Measurements from ENCODE around the gene TAC4.
"Not testable (repeated sequence)": the region's sequence is repeated elsewhere in the genome, so short reads cannot be mapped to it uniquely, and the experiment has no call there.

Gene TAC4

GRCh38 chr17:49832840-49833599, 14.8 kb downstream of the TAC4 start:
- H3K9ac ChIP-seq (ENCODE audit: low read depth in 1 of 2, low read length in 2 of 2), result no peak overlapping the region
- H3K27ac ChIP-seq (ENCODE audit: low read depth in 2 of 2, low read length in 2 of 2), result no peak overlapping the region
- H3K4me1 ChIP-seq (ENCODE audit: control insufficient read depth in 2 of 2, insufficient read depth in 2 of 2, low read length in 2 of 2), result peaks cover 3 to 22% of the 10 kb centered on the region in 2 donors
- no peaks in the 10 kb centered on the region for H3K9me3 ChIP-seq (ENCODE audit: control insufficient read depth in 2 of 2, low read length in 2 of 2)
- H3K36me3 ChIP-seq (ENCODE audit: control insufficient read depth in 2 of 2, insufficient read depth in 2 of 2, low read length in 2 of 2), result peaks cover 31 to 37% of the 10 kb centered on the region in 2 donors
- H3K27me3 ChIP-seq (ENCODE audit: control insufficient read depth in 2 of 2, insufficient read depth in 2 of 2, low read length in 2 of 2), result no peaks in the 10 kb centered on the region
- no peak overlapping the region for H3K4me3 ChIP-seq (ENCODE audit: low read length in 2 of 2)

- peaks cover 0 to 9% of the 10 kb centered on the region in 2 donors for H3K4me1 ChIP-seq (ENCODE audit: control insufficient read depth in 2 of 2, insufficient read depth in 2 of 2, low read length in 2 of 2)
- H3K9ac ChIP-seq (ENCODE audit: low read depth in 1 of 2, low read length in 2 of 2), result no peak overlapping the region
- no peaks in the 10 kb centered on the region for H3K9me3 ChIP-seq (ENCODE audit: control insufficient read depth in 2 of 2, low read length in 2 of 2)
- H3K27me3 ChIP-seq (ENCODE audit: control insufficient read depth in 2 of 2, insufficient read depth in 2 of 2, low read length in 2 of 2), result no peaks in the 10 kb centered on the region
- peaks cover 50 to 57% of the 10 kb centered on the region in 2 donors for H3K36me3 ChIP-seq (ENCODE audit: control insufficient read depth in 2 of 2, insufficient read depth in 2 of 2, low read length in 2 of 2)
- no peak overlapping the region for H3K27ac ChIP-seq (ENCODE audit: low read depth in 2 of 2, low read length in 2 of 2)
- no peak overlapping the region for H3K4me3 ChIP-seq (ENCODE audit: low read length in 2 of 2)
Measured at GRCh38 chr17:49830605-49831004, 17.3 kb downstream of the TAC4 start.

- peaks cover 0 to 1% of the 10 kb centered on the region in 2 donors for H3K4me1 ChIP-seq (ENCODE audit: control insufficient read depth in 2 of 2, insufficient read depth in 2 of 2, low read length in 2 of 2)
- no peaks in the 10 kb centered on the region for H3K9me3 ChIP-seq (ENCODE audit: control insufficient read depth in 2 of 2, low read length in 2 of 2)
- no peak overlapping the region for H3K27ac ChIP-seq (ENCODE audit: low read depth in 2 of 2, low read length in 2 of 2)
- H3K36me3 ChIP-seq (ENCODE audit: control insufficient read depth in 2 of 2, insufficient read depth in 2 of 2, low read length in 2 of 2), result peaks cover 51 to 67% of the 10 kb centered on the region in 2 donors
- no peaks in the 10 kb centered on the region for H3K27me3 ChIP-seq (ENCODE audit: control insufficient read depth in 2 of 2, insufficient read depth in 2 of 2, low read length in 2 of 2)
- no peak overlapping the region for H3K9ac ChIP-seq (ENCODE audit: low read depth in 1 of 2, low read length in 2 of 2)
- no peak overlapping the region for H3K4me3 ChIP-seq (ENCODE audit: low read length in 2 of 2)
Measured at GRCh38 chr17:49829026-49829425, 18.8 kb downstream of the TAC4 start.

DNA sequence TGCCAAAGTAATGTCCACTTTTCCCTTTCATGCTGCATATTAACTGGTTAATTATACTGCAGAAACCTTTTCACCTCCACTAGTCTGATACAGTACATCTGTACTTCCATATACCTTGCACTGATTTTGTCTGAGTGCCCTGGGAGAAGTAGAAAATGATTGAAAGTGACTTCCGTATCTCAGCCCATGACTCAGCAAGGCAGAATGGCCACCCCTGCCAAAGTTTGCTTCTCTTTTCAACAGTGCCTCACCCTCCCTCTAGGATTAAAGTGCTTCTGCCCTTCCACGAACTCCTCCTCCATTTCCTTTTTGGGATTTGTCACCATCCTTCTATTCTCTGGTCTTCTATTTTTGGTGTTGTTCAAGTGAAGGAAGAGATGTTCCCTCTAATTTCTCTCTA, 19.5 kb downstream of the TAC4 start:
- H3K9ac ChIP-seq (ENCODE audit: low read depth in 1 of 2, low read length in 2 of 2); H3K9me3 ChIP-seq (ENCODE audit: control insufficient read depth in 2 of 2, low read length in 2 of 2); H3K27ac ChIP-seq (ENCODE audit: low read depth in 2 of 2, low read length in 2 of 2); H3K4me3 ChIP-seq (ENCODE audit: low read length in 2 of 2); H3K27me3 ChIP-seq (ENCODE audit: control insufficient read depth in 2 of 2, insufficient read depth in 2 of 2, low read length in 2 of 2); H3K4me1 ChIP-seq (ENCODE audit: control insufficient read depth in 2 of 2, insufficient read depth in 2 of 2, low read length in 2 of 2): not testable (repeated sequence)
- peaks cover 51 to 68% of the 10 kb centered on the region in 2 donors for H3K36me3 ChIP-seq (ENCODE audit: control insufficient read depth in 2 of 2, insufficient read depth in 2 of 2, low read length in 2 of 2)

GRCh38 chr17:49825645-49826044, 22.2 kb downstream of the TAC4 start:
- Histone ChIP-seq H3K9ac (ENCODE audit: low read depth in 1 of 2, low read length in 2 of 2) (no peak overlapping the region), H3K27me3 (ENCODE audit: control insufficient read depth in 2 of 2, insufficient read depth in 2 of 2, low read length in 2 of 2) (no peaks in the 10 kb centered on the region), H3K27ac (ENCODE audit: low read depth in 2 of 2, low read length in 2 of 2) (no peak overlapping the region), H3K4me1 (ENCODE audit: control insufficient read depth in 2 of 2, insufficient read depth in 2 of 2, low read length in 2 of 2) (peaks cover 9 to 12% of the 10 kb centered on the region in 2 donors), H3K9me3 (ENCODE audit: control insufficient read depth in 2 of 2, low read length in 2 of 2) (no peaks in the 10 kb centered on the region), H3K4me3 (ENCODE audit: low read length in 2 of 2) (no peak overlapping the region), H3K36me3 (ENCODE audit: control insufficient read depth in 2 of 2, insufficient read depth in 2 of 2, low read length in 2 of 2) (peaks cover 57 to 77% of the 10 kb centered on the region in 2 donors)

GRCh38 chr17:49823614-49824013, 24.3 kb downstream of the TAC4 start:
- Histone ChIP-seq H3K36me3 (ENCODE audit: control insufficient read depth in 2 of 2, insufficient read depth in 2 of 2, low read length in 2 of 2) (peaks cover 52 to 78% of the 10 kb centered on the region in 2 donors), H3K4me1 (ENCODE audit: control insufficient read depth in 2 of 2, insufficient read depth in 2 of 2, low read length in 2 of 2) (peaks cover 9 to 12% of the 10 kb centered on the region in 2 donors), H3K27ac (ENCODE audit: low read depth in 2 of 2, low read length in 2 of 2) (no peak overlapping the region), H3K9ac (ENCODE audit: low read depth in 1 of 2, low read length in 2 of 2) (no peak overlapping the region), H3K27me3 (ENCODE audit: control insufficient read depth in 2 of 2, insufficient read depth in 2 of 2, low read length in 2 of 2) (no peaks in the 10 kb centered on the region), H3K9me3 (ENCODE audit: control insufficient read depth in 2 of 2, low read length in 2 of 2) (no peaks in the 10 kb centered on the region), H3K4me3 (ENCODE audit: low read length in 2 of 2) (no peak overlapping the region)

DNA sequence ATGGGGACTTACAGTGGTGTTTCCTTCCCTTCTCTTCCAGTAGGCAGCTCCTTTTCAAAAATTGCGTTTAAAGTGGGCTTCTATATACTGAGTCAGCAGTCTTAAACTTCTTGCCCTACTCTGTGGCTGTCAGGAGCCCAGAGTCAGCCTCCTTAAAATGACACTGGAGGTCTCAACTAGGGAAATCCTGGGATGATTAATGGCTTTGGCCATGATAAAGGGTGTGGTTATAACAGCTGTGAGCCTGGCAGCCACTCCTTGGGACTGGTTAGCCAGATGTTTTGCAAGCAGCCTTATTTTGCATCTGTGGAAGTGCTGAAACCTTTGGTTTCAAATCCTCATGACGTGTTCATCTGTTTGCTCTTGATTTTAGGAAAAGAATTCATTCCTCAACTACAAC, 25.0 kb downstream of the TAC4 start:
- no peak overlapping the region for H3K9ac ChIP-seq (ENCODE audit: low read depth in 1 of 2, low read length in 2 of 2)
- H3K4me3 ChIP-seq (ENCODE audit: low read length in 2 of 2), result no peak overlapping the region
- peaks cover 50 to 78% of the 10 kb centered on the region in 2 donors for H3K36me3 ChIP-seq (ENCODE audit: control insufficient read depth in 2 of 2, insufficient read depth in 2 of 2, low read length in 2 of 2)
- peak overlapping the region; percentile 9 to 35 for H3K27ac ChIP-seq (ENCODE audit: low read depth in 2 of 2, low read length in 2 of 2)
- peaks cover 9 to 12% of the 10 kb centered on the region in 2 donors for H3K4me1 ChIP-seq (ENCODE audit: control insufficient read depth in 2 of 2, insufficient read depth in 2 of 2, low read length in 2 of 2)
- no peaks in the 10 kb centered on the region for H3K9me3 ChIP-seq (ENCODE audit: control insufficient read depth in 2 of 2, low read length in 2 of 2)
- H3K27me3 ChIP-seq (ENCODE audit: control insufficient read depth in 2 of 2, insufficient read depth in 2 of 2, low read length in 2 of 2), result no peaks in the 10 kb centered on the region

DNA sequence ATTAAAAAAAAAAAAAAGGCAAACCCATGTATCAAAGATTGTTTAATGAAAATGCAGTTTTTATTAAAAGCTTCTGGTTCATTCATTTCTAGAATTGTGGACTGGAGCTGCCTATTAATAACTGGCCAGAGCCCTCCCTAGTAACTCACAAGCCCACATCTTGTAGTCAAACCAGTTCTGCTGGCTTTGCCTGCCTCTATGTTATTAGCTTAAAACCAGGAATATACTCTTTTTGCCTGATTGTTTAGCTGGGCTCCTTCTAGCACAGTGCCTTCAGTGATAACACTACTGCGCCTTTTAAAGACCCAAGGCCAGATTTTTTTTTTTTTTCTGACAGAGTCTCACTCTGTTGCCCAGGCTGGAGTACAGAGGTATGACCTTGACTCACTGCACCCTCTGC, 26.0 kb downstream of the TAC4 start:
- Histone ChIP-seq H3K4me3 (ENCODE audit: low read length in 2 of 2) (no peak overlapping the region), H3K9me3 (ENCODE audit: control insufficient read depth in 2 of 2, low read length in 2 of 2) (no peaks in the 10 kb centered on the region), H3K4me1 (ENCODE audit: control insufficient read depth in 2 of 2, insufficient read depth in 2 of 2, low read length in 2 of 2) (peaks cover 9 to 12% of the 10 kb centered on the region in 2 donors), H3K9ac (ENCODE audit: low read depth in 1 of 2, low read length in 2 of 2) (no peak overlapping the region), H3K36me3 (ENCODE audit: control insufficient read depth in 2 of 2, insufficient read depth in 2 of 2, low read length in 2 of 2) (peaks cover 52 to 80% of the 10 kb centered on the region in 2 donors), H3K27ac (ENCODE audit: low read depth in 2 of 2, low read length in 2 of 2) (no peak overlapping the region), H3K27me3 (ENCODE audit: control insufficient read depth in 2 of 2, insufficient read depth in 2 of 2, low read length in 2 of 2) (no peaks in the 10 kb centered on the region)

- peaks cover 51 to 80% of the 10 kb centered on the region in 2 donors for H3K36me3 ChIP-seq (ENCODE audit: control insufficient read depth in 2 of 2, insufficient read depth in 2 of 2, low read length in 2 of 2)
- H3K27me3 ChIP-seq (ENCODE audit: control insufficient read depth in 2 of 2, insufficient read depth in 2 of 2, low read length in 2 of 2), result no peaks in the 10 kb centered on the region
- H3K4me1 ChIP-seq (ENCODE audit: control insufficient read depth in 2 of 2, insufficient read depth in 2 of 2, low read length in 2 of 2), result peaks cover 9 to 12% of the 10 kb centered on the region in 2 donors
- H3K27ac ChIP-seq (ENCODE audit: low read depth in 2 of 2, low read length in 2 of 2), result no peak overlapping the region
- H3K9ac ChIP-seq (ENCODE audit: low read depth in 1 of 2, low read length in 2 of 2), result no peak overlapping the region
- no peaks in the 10 kb centered on the region for H3K9me3 ChIP-seq (ENCODE audit: control insufficient read depth in 2 of 2, low read length in 2 of 2)
- H3K4me3 ChIP-seq (ENCODE audit: low read length in 2 of 2), result no peak overlapping the region
Measured at GRCh38 chr17:49821466-49821865, 26.4 kb downstream of the TAC4 start.

- peaks cover 50 to 74% of the 10 kb centered on the region in 2 donors for H3K36me3 ChIP-seq (ENCODE audit: control insufficient read depth in 2 of 2, insufficient read depth in 2 of 2, low read length in 2 of 2)
Measured at GRCh38 chr17:49820773-49821172, 27.1 kb downstream of the TAC4 start.

More at GRCh38 chr17:49820773-49821172, 27.1 kb downstream of the TAC4 start:
- Histone ChIP-seq H3K27me3 (ENCODE audit: control insufficient read depth in 2 of 2, insufficient read depth in 2 of 2, low read length in 2 of 2) (no peaks in the 10 kb centered on the region), H3K9me3 (ENCODE audit: control insufficient read depth in 2 of 2, low read length in 2 of 2) (no peaks in the 10 kb centered on the region), H3K4me1 (ENCODE audit: control insufficient read depth in 2 of 2, insufficient read depth in 2 of 2, low read length in 2 of 2) (peaks cover 9 to 12% of the 10 kb centered on the region in 2 donors), H3K27ac (ENCODE audit: low read depth in 2 of 2, low read length in 2 of 2) (no peak overlapping the region), H3K4me3 (ENCODE audit: low read length in 2 of 2) (no peak overlapping the region), H3K9ac (ENCODE audit: low read depth in 1 of 2, low read length in 2 of 2) (no peak overlapping the region)
